Measurements from ENCODE around the gene SMIM8.
"Not testable (repeated sequence)": the region's sequence is repeated elsewhere in the genome, so short reads cannot be mapped to it uniquely, and the experiment has no call there.

The SMIM8 gene

GRCh38 chr6:87322304-87323212 is at the start of gene SMIM8:
SMIM8 (plus strand) TSS chr6:87322588; CDS start chr6:87337032, 14,444 bp downstream.
- TF ChIP-seq POLR2A (IDR thresholded peaks at IDR 0.05; ENCODE audit: low read length) = peak; percentile 85
- no peak for TF ChIP-seq GATA1 (IDR thresholded peaks at IDR 0.05; ENCODE audit: low read depth, low read length)
- peak; percentile 91 to 93 for DNase-seq

DNA sequence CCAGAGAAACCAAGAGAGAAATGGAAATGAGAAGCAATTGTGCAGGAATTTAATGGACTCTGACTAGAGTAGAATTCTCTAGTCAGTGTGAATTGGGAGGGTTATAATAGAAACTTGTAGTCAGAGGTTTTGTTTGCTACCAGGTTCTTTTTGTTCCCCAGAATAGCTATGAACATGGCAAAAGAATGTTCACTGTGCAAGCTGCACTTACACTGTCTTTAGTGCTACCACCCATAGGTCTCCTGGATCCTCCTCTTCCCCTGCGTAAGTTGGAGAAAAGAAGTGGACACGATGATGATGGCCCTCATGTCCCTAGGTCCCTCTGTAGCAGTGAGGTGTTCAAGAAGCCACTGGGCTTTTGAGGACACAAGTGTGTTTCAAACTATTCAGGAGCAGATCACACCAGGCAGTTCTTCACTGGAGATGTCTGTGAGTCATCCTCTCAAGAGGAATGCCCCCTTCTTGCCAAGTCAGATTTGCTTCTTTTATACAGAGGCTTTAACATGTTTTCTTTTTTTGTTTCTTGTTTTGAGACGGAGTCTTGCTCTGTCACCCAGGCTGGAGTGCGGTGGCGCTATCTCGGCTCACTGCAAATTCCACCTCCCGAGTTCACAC is 47.6 kb upstream of the SMIM8 start:
- TF ChIP-seq GATA1 (IDR thresholded peaks at IDR 0.05; ENCODE audit: low read depth, low read length) = no peak
- TF ChIP-seq POLR2A (IDR thresholded peaks at IDR 0.05; ENCODE audit: low read length) = no peak
- DNase-seq = no peak

- no peak for DNase-seq
- no peak for TF ChIP-seq POLR2A (IDR thresholded peaks at IDR 0.05; ENCODE audit: low read length)
- no peak for TF ChIP-seq GATA1 (IDR thresholded peaks at IDR 0.05; ENCODE audit: low read depth, low read length)
Observed at GRCh38 chr6:87276624-87277023, 45.8 kb upstream of the SMIM8 start.

GRCh38 chr6:87277123-87277522 is 45.3 kb upstream of the SMIM8 start:
- DNase-seq = peak; percentile 53 to 55
- TF ChIP-seq GATA1 (IDR thresholded peaks at IDR 0.05; ENCODE audit: low read depth, low read length) = no peak
- no peak for TF ChIP-seq POLR2A (IDR thresholded peaks at IDR 0.05; ENCODE audit: low read length)

DNA sequence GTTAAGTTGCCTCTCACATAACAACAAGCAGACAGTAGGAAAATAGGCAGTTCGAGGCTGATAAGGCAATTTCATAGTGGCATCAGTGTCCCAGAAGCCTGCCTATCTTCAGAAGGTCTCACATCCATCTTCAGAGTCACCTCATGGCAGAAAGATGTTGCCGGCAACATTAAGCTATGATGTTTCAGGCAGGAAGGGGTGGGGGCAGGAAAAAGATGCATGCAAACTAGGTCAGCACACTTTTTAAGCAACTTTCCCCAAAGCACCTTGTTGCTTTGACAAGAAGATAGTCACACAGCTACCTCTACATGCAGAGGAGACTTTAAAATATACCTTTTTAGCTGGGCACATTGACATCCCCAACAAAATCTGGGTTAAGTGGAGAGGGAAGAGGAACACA is 43.2 kb upstream of the SMIM8 start:
- TF ChIP-seq GATA1 (IDR thresholded peaks at IDR 0.05; ENCODE audit: low read depth, low read length) (no peak), POLR2A (IDR thresholded peaks at IDR 0.05; ENCODE audit: low read length) (no peak)
- peak in 1 of 2 experiments; percentile 6 for DNase-seq

- DNase-seq = no peak
- no peak for TF ChIP-seq POLR2A (IDR thresholded peaks at IDR 0.05; ENCODE audit: low read length)
- TF ChIP-seq GATA1 (IDR thresholded peaks at IDR 0.05; ENCODE audit: low read depth, low read length) = no peak
Observed at GRCh38 chr6:87281426-87281825, 41.0 kb upstream of the SMIM8 start.

GRCh38 chr6:87282743-87283142 is 39.6 kb upstream of the SMIM8 start:
- DNase-seq = no peak
- no peak for TF ChIP-seq POLR2A (IDR thresholded peaks at IDR 0.05; ENCODE audit: low read length)
- TF ChIP-seq GATA1 (IDR thresholded peaks at IDR 0.05; ENCODE audit: low read depth, low read length) = no peak

DNA sequence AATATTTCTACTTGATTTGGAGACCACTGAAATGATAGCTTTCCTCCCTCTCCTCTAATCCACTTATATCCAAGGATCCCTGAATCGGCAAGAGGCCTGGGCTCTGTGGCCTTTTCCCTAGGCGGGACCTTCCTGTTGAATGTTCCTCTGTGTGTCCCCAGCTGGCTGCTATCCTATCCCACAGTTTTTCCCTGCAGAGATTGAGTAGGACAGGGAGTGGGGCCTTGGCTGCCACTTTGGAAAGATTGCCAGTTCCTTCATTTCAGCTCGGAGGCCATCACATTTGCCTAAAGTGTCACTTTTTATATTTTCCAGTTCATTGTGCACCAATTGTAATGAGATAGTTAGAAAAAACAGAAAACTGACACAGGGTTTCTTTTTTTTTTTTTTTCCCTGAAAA is 38.9 kb upstream of the SMIM8 start:
- TF ChIP-seq POLR2A (IDR thresholded peaks at IDR 0.05; ENCODE audit: low read length) (no peak), GATA1 (IDR thresholded peaks at IDR 0.05; ENCODE audit: low read depth, low read length) (no peak)
- no peak for DNase-seq

GRCh38 chr6:87287251-87287650 is 35.1 kb upstream of the SMIM8 start:
- no peak for DNase-seq
- TF ChIP-seq POLR2A (IDR thresholded peaks at IDR 0.05; ENCODE audit: low read length) (no peak), GATA1 (IDR thresholded peaks at IDR 0.05; ENCODE audit: low read depth, low read length) (no peak)

DNA sequence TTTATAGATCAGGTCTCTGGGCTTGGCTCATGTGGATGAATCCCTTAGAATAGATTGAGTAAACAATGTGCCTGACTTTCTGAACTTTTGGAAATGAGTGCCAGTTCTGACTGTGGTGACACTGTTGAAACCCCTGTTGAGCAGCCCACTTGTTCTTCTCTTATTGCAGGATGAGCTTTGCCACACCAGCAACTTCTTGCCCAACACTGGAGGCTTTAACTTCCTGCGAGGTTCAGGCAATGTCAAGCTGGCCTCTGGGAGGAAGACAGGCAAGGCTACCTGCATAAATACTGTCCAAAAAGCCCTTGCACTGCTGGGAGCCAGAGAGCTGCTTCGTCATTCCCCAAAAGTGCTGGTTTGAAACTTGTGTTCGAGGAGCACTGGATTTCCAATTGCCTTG is 32.8 kb upstream of the SMIM8 start:
- no peak for DNase-seq
- TF ChIP-seq GATA1 (IDR thresholded peaks at IDR 0.05; ENCODE audit: low read depth, low read length) (no peak), POLR2A (IDR thresholded peaks at IDR 0.05; ENCODE audit: low read length) (no peak)

DNA sequence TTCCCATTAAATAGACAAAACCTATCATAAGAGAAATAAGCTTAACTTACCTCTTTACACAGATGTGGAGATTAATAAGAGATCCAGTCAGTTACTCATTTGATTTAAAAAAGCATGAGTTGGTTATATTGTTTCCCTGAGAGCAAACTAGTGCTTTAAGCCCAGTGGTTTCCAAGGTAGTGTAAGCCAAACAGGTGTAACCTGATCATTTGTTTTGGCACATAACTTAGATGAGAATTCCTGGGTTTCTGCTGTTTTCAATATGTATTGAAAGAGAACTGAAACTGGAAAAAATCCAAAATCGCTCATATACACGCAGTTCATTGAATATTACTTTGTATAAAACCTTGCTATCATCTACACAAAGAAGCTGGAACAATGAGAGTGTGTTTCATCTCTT is 30.5 kb upstream of the SMIM8 start:
- DNase-seq = no peak
- TF ChIP-seq GATA1 (IDR thresholded peaks at IDR 0.05; ENCODE audit: low read depth, low read length) = no peak

- TF ChIP-seq GATA1 (IDR thresholded peaks at IDR 0.05; ENCODE audit: low read depth, low read length) (no peak), POLR2A (IDR thresholded peaks at IDR 0.05; ENCODE audit: low read length) (no peak)
- no peak for DNase-seq
Observed at GRCh38 chr6:87293526-87293925, 28.9 kb upstream of the SMIM8 start.

DNA sequence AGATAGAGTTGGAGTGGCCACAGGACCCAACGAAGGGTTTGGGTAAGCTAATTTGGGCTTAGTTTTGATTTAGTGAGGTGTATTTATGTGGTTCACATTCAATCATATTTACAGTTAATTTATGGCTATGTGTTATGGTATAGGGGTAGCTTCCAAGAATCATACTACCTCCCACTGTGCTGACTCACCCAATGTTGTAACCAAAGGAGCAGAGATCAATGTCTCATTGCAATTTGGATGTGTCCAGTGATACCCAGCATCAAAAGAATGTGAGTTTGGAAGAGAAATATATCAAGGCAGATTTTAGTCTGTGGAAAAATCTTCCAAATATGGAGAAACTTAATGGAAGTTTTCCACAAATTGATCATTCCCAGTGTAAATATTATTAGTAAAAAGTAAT is 25.3 kb upstream of the SMIM8 start:
- no peak for DNase-seq
- TF ChIP-seq POLR2A (IDR thresholded peaks at IDR 0.05; ENCODE audit: low read length) (no peak), GATA1 (IDR thresholded peaks at IDR 0.05; ENCODE audit: low read depth, low read length) (no peak)

GRCh38 chr6:87301277-87301676 is 21.1 kb upstream of the SMIM8 start:
- DNase-seq = not testable (repeated sequence)

DNA sequence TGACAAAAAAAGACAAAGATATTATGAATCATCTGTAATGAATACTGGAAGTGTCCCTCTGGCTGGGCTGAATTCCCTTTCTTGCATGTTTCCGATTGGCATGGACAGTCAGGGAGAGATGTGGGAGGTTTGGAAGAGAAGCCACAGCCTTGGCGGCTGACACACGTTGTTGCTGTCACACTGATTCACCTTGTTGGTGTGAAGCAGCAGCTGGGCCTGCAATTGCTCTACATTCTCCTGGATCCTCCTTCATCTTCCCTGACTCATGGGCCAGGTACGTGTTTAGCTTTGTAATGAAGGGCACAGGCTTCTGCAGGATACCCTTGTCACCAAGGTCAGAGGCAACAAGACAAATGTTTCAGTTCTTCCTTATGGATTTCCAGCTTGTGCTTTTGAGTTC is 13.4 kb upstream of the SMIM8 start:
- DNase-seq = no peak
- no peak for TF ChIP-seq GATA1 (IDR thresholded peaks at IDR 0.05; ENCODE audit: low read depth, low read length)
- no peak for TF ChIP-seq POLR2A (IDR thresholded peaks at IDR 0.05; ENCODE audit: low read length)

All from erythroblast (primary cell).